ENCODE results near the gene TIMM29.
"Not testable (repeated sequence)": the region's sequence is repeated elsewhere in the genome, so short reads cannot be mapped to it uniquely, and the experiment has no call there.

Gene TIMM29

GRCh38 chr19:10946958-10947657 is 18.5 kb downstream of the TIMM29 start:
- no peak for DNase-seq

GRCh38 chr19:10952809-10953208 is 24.2 kb downstream of the TIMM29 start:
- no peak for DNase-seq

- not testable (repeated sequence) for DNase-seq
Observed at GRCh38 chr19:10959277-10959968, 30.8 kb downstream of the TIMM29 start.

GRCh38 chr19:10960314-10961072 is 31.9 kb downstream of the TIMM29 start, which contains the start of gene SMARCA4:
SMARCA4 (plus strand) TSS chr19:10961030; CDS start chr19:10984152, 23,122 bp downstream.
- peak; percentile 20 for DNase-seq

- no peak for DNase-seq
Observed at GRCh38 chr19:10961073-10961860, 32.7 kb downstream of the TIMM29 start.

GRCh38 chr19:10962863-10963262 is 34.3 kb downstream of the TIMM29 start:
- DNase-seq: no peak

- DNase-seq: no peak
Observed at GRCh38 chr19:10963865-10964264, 35.3 kb downstream of the TIMM29 start.

GRCh38 chr19:10964903-10965302 is 36.3 kb downstream of the TIMM29 start:
- DNase-seq: no peak

GRCh38 chr19:10965398-10965797 is 36.8 kb downstream of the TIMM29 start:
- no peak for DNase-seq

- no peak for DNase-seq
Observed at GRCh38 chr19:10966809-10967208, 38.2 kb downstream of the TIMM29 start.

- no peak for DNase-seq
Observed at GRCh38 chr19:10968527-10969135, 40.0 kb downstream of the TIMM29 start.

- DNase-seq: no peak
Observed at GRCh38 chr19:10971107-10971726, 42.6 kb downstream of the TIMM29 start.

- no peak for DNase-seq
Observed at GRCh38 chr19:10975374-10976130, 46.9 kb downstream of the TIMM29 start.

- no peak for DNase-seq
Observed at GRCh38 chr19:10976131-10976892, 47.7 kb downstream of the TIMM29 start.

GRCh38 chr19:10977742-10978092 is 49.1 kb downstream of the TIMM29 start:
- DNase-seq: no peak

Measured in NCI-H187 treated with DMSO at 0.1 percent for 48 hours (cell line).